Vagina (tissue), 2 donors: ENCODE results near the gene SNX9.

ENCODE experiments used
- CTCF ChIP-seq, 3 experiments: fragments of 450-650 bp in 2 of 3; fragments of 200-600 bp in 1 of 3; sonication (generic) in 1 of 3; IDR thresholded peaks; one replicate each; pipeline ENCODE4 v1.5.1; 2017 to 2019; ENCODE audit warnings: antibody characterized with exemption in 3 of 3, mild to moderate bottlenecking in 2 of 3, moderate library complexity in 2 of 3
- POLR2A ChIP-seq, 2 donors: fragments of 450-650 bp; IDR thresholded peaks; one replicate each; pipeline ENCODE4 v1.6.1; 2017; ENCODE audit warnings: antibody characterized with exemption in 2 of 2, mild to moderate bottlenecking in 2 of 2, moderate library complexity in 2 of 2

- TF ChIP-seq POLR2A (IDR thresholded peaks at IDR 0.05): no peak
- TF ChIP-seq CTCF (IDR thresholded peaks at IDR 0.05): no peak
These were observed 153.5 kb downstream of the SNX9 start for GRCh38 chr6:157976345-157977175.
